ENCODE data around the gene ARHGAP10. TPM values are rescaled to one million over a fixed set of nuclear protein-coding genes. Genes with fewer than 3 reads are reported as not detected.
A peak's percentile ranks its signal among the peaks of the same experiment; 100 is the strongest.

Gene ARHGAP10
- total RNA-seq, 4 donors from 2014 or later, result 153 to 404 (median 215) TPM

DNA sequence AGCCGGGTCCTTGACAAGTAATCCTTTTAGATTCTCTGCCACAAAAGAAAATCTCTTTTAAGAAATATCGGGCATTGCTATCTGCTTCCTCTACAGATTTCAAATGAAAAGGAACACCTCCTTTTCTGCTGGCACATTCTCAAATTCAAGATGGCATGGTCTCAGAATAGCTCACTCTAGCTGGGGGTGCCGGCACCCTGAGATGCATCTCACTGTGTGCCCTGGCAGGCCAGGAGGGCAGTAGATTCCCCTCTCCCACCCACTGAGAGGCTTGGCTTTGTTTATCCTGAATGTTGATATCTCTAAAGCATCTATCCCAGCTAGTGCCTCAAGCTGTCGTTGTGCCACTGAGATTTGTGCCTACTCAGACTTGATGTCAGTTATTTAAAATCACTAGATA, 319.5 kb downstream of the ARHGAP10 start:
- peaks cover 0 to 59% (median 6%) of the 10 kb centered on the region in 3 donors for H3K4me1 ChIP-seq

DNA sequence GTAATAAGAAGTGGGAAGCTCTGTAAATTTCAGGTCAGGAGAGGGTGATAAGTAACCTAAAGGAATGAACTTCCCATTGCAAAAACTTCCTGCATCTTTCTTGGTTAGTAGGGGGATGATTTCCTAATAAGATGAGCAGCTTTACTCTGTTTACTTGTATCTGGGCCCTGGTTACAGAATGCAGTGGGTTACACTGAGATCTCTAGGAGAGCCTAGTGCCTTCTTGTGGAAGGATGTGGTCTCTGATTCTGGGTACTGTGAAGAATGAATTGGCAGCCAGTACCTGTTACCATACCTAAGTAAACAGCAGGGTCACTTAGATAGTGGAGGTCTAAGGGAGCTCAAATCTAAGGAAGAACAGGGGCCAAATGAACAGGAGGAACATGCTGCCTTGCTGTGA, 320.6 kb downstream of the ARHGAP10 start:
- TF ChIP-seq POLR2A (IDR thresholded peaks at IDR 0.05) (no peak), POLR2AphosphoS5 (IDR thresholded peaks at IDR 0.05) (no peak), EP300 (IDR thresholded peaks at IDR 0.05) (no peak)
- TF ChIP-seq, protein P1, sequence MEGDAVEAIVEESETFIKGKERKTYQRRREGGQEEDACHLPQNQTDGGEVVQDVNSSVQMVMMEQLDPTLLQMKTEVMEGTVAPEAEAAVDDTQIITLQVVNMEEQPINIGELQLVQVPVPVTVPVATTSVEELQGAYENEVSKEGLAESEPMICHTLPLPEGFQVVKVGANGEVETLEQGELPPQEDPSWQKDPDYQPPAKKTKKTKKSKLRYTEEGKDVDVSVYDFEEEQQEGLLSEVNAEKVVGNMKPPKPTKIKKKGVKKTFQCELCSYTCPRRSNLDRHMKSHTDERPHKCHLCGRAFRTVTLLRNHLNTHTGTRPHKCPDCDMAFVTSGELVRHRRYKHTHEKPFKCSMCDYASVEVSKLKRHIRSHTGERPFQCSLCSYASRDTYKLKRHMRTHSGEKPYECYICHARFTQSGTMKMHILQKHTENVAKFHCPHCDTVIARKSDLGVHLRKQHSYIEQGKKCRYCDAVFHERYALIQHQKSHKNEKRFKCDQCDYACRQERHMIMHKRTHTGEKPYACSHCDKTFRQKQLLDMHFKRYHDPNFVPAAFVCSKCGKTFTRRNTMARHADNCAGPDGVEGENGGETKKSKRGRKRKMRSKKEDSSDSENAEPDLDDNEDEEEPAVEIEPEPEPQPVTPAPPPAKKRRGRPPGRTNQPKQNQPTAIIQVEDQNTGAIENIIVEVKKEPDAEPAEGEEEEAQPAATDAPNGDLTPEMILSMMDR (IDR thresholded peaks at IDR 0.05), result no peak

More for the DNA sequence above, 319.5 kb downstream of the ARHGAP10 start:
- Histone ChIP-seq H3K27ac (no peak overlapping the region), H3K27me3 (no peaks in the 10 kb centered on the region), H3K36me3 (peaks cover 0 to 48% of the 10 kb centered on the region in 2 donors), H3K4me3 (no peak overlapping the region), H3K9me3 (no peaks in the 10 kb centered on the region)
- TF ChIP-seq, protein P1 (IDR thresholded peaks at IDR 0.05), result no peak
- TF ChIP-seq POLR2AphosphoS5 (IDR thresholded peaks at IDR 0.05), result no peak
- TF ChIP-seq EP300 (IDR thresholded peaks at IDR 0.05), result no peak
- TF ChIP-seq POLR2A (IDR thresholded peaks at IDR 0.05), result no peak
- ATAC-seq, result no peak
- 84 to 89% methylated on average over 4 of the region's 4 CpGs for WGBS, 2 donors (ENCODE audit: low coverage in 1 of 2)

DNA sequence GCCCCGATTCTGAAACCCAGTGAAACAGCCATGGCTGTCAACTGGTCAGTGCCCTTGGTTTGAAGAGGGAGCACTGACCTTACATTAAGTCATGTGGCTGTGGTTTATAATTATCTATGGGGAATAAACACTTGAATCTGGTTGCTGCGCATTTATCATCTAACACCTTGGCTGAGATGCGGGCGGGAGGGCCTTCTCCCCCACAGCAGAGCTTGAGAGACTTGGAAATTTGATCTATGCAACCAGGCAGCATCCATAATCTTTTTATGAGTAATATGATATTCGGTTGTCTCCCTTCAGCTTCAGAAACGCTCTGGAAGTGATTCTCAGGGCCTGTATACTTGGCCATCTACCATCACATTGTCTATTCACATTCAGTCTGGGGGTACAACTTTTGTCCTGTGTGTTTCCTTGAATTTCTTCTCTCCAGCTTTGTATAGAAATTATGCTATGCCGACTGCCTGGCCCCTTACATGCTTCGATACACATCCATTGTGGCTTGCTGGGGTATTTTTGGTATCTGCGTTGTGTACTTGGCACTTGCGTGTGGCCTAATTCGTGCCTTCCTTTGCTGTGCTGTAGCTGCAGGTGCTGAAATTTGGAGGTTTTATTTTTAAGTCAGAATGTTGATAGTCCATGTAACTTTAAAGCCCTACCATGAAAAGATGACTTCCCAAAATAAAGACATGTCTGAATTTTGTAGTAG, 321.6 kb downstream of the ARHGAP10 start:
- H3K36me3 ChIP-seq, result peaks cover 0 to 28% of the 10 kb centered on the region in 2 donors
- H3K4me3 ChIP-seq, result no peak overlapping the region
- WGBS, 2 donors (ENCODE audit: low coverage in 1 of 2), result 74 to 82% methylated on average over 9 to 10 of the region's 11 CpGs
- no peaks in the 10 kb centered on the region for H3K27me3 ChIP-seq
- no peaks in the 10 kb centered on the region for H3K9me3 ChIP-seq
- H3K27ac ChIP-seq, result peak overlapping the region in 1 of 4 donors; percentile 7
- TF ChIP-seq POLR2A (IDR thresholded peaks at IDR 0.05) (no peak), POLR2AphosphoS5 (IDR thresholded peaks at IDR 0.05) (no peak), EP300 (IDR thresholded peaks at IDR 0.05) (no peak)
- TF ChIP-seq, protein P1 (IDR thresholded peaks at IDR 0.05), result no peak
- peaks cover 0 to 74% (median 6%) of the 10 kb centered on the region in 3 donors for H3K4me1 ChIP-seq
- no peak for ATAC-seq

More for the DNA sequence above, 320.6 kb downstream of the ARHGAP10 start:
- H3K9me3 ChIP-seq, result no peaks in the 10 kb centered on the region
- H3K4me3 ChIP-seq, result no peak overlapping the region
- ATAC-seq, result no peak
- peaks cover 0 to 69% (median 6%) of the 10 kb centered on the region in 3 donors for H3K4me1 ChIP-seq
- no peaks in the 10 kb centered on the region for H3K27me3 ChIP-seq
- peaks cover 0 to 38% of the 10 kb centered on the region in 2 donors for H3K36me3 ChIP-seq
- H3K27ac ChIP-seq, result no peak overlapping the region

DNA sequence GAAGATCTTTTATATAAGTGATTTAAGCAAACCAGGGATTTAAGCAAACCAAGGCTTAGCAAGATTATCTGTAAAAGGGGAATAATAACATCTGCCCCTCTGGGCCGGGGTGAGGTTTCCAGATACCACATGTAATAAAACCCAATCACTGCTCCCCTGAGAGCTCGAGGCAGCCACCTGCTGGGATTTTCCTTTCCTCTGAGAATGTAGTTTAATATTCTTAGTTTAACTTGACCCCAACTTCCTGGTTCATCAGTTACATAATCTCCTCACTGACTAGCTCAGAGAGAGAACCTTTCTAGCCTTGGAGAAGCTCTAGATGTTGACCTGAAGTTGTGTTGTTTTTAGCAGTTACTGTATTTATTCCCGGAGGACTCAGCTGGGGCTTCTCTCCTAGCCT, 322.4 kb downstream of the ARHGAP10 start:
- H3K4me3 ChIP-seq, result no peak overlapping the region
- 47 to 71% methylated on average over 2 of the region's 3 CpGs for WGBS, 2 donors (ENCODE audit: low coverage in 1 of 2)
- TF ChIP-seq POLR2A (IDR thresholded peaks at IDR 0.05) (no peak), POLR2AphosphoS5 (IDR thresholded peaks at IDR 0.05) (no peak), EP300 (IDR thresholded peaks at IDR 0.05) (no peak)
- TF ChIP-seq, protein P1 (IDR thresholded peaks at IDR 0.05), result no peak
- H3K9me3 ChIP-seq, result no peaks in the 10 kb centered on the region
- H3K4me1 ChIP-seq, result peaks cover 0 to 73% (median 6%) of the 10 kb centered on the region in 3 donors
- H3K27ac ChIP-seq, result no peak overlapping the region
- no peaks in the 10 kb centered on the region for H3K27me3 ChIP-seq
- no peak for ATAC-seq
- H3K36me3 ChIP-seq, result peaks cover 0 to 21% of the 10 kb centered on the region in 2 donors

DNA sequence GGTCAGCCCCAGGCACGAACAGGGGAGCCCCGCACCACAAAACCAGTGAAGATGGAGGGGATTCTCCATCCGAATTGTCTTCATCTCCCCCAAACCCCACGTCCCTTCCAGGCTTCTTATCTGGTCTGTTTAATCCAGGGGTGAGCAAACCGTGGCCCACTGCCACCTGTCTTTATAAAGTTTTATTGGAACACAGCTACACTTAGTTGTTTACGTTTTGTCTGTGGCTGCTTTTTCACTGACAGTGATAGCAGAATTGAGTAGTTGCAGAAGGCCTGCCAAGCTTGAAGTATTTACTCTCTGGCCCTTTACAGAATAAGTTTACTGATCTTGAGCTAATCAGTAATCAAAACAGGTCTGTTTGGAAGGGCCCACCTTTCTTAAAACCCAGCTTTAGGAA, 324.0 kb downstream of the ARHGAP10 start:
- TF ChIP-seq POLR2A (IDR thresholded peaks at IDR 0.05) (no peak), POLR2AphosphoS5 (IDR thresholded peaks at IDR 0.05) (peak; percentile 8)
- Histone ChIP-seq H3K4me3 (no peak overlapping the region), H3K36me3 (peaks cover 0 to 15% of the 10 kb centered on the region in 2 donors), H3K4me1 (peaks cover 0 to 84% (median 6%) of the 10 kb centered on the region in 3 donors), H3K27ac (no peak overlapping the region), H3K27me3 (no peaks in the 10 kb centered on the region), H3K9me3 (no peaks in the 10 kb centered on the region)
- ATAC-seq, result no peak
- 73 to 92% methylated on average over 6 of the region's 6 CpGs for WGBS, 2 donors (ENCODE audit: low coverage in 1 of 2)

Measured in gastroesophageal sphincter (tissue), 4 donors.